ENCODE data around the gene ZNF799.
"Not testable (repeated sequence)": the region's sequence is repeated elsewhere in the genome, so short reads cannot be mapped to it uniquely, and the experiment has no call there.

The ZNF799 gene

GRCh38 chr19:12400633-12401502 is at the start of gene ZNF799:
Gene ZNF799 (minus strand): TSS chr19:12401271. CDS start chr19:12401070, 201 bp downstream.
- peak; percentile 85 for DNase-seq

- DNase-seq, result no peak
Observed at GRCh38 chr19:12450844-12451243, 49.8 kb upstream of the ZNF799 start.

GRCh38 chr19:12448808-12449207 is 47.7 kb upstream of the ZNF799 start:
- no peak for DNase-seq

- DNase-seq, result peak; percentile 87
Observed at GRCh38 chr19:12440541-12441316, 39.7 kb upstream of the ZNF799 start, which contains the start of gene ZNF443. Gene ZNF443 (minus strand): TSS chr19:12441021. CDS start chr19:12440914, 107 bp downstream.

- not testable (repeated sequence) for DNase-seq
Observed at GRCh38 chr19:12439686-12440540, 38.8 kb upstream of the ZNF799 start.

- DNase-seq, result not testable (repeated sequence)
Observed at GRCh38 chr19:12430726-12431299, 29.7 kb upstream of the ZNF799 start.

GRCh38 chr19:12425888-12426274 is 24.8 kb upstream of the ZNF799 start:
- DNase-seq, result no peak

- DNase-seq, result no peak
Observed at GRCh38 chr19:12425236-12425887, 24.3 kb upstream of the ZNF799 start.

- DNase-seq, result not testable (repeated sequence)
Observed at GRCh38 chr19:12417273-12417672, 16.2 kb upstream of the ZNF799 start.

- DNase-seq, result no peak
Observed at GRCh38 chr19:12411893-12412292, 10.8 kb upstream of the ZNF799 start.

GRCh38 chr19:12399901-12400632 is 1.0 kb downstream of the ZNF799 start:
- peak; percentile 11 for DNase-seq

- DNase-seq, result not testable (repeated sequence)
Observed at GRCh38 chr19:12391148-12391547, 9.9 kb downstream of the ZNF799 start.

GRCh38 chr19:12386365-12386764 is 14.7 kb downstream of the ZNF799 start:
- not testable (repeated sequence) for DNase-seq

GRCh38 chr19:12380444-12380737 is 20.7 kb downstream of the ZNF799 start:
- DNase-seq, result no peak

- no peak for DNase-seq
Observed at GRCh38 chr19:12379732-12380443, 21.2 kb downstream of the ZNF799 start.

- no peak for DNase-seq
Observed at GRCh38 chr19:12374026-12374425, 27.0 kb downstream of the ZNF799 start.

- DNase-seq, result peak; percentile 72
Observed at GRCh38 chr19:12365236-12366162, 35.6 kb downstream of the ZNF799 start, which contains the start of gene ZNF442. Gene ZNF442 (minus strand): TSS chr19:12365683. CDS start chr19:12363631, 2,052 bp downstream.

- no peak for DNase-seq
Observed at GRCh38 chr19:12364391-12365235, 36.5 kb downstream of the ZNF799 start.
